Central memory CD8-positive, alpha-beta T cell (primary cell): ENCODE results near the gene HOXC5.

ENCODE experiments used
- ATAC-seq: fragments of 150-1000 bp; cut with Tn5 transposase; replicated peaks from 2 replicates; pipeline ENCODE4 v1.10.0; 2022; ENCODE audit warnings: mild to moderate bottlenecking, moderate FRiP score, moderate number of reproducible peaks; ENCODE audit not compliant: poor library complexity, severe bottlenecking; ENCODE audit errors: extremely low read depth
- DNase-seq, 2 donors: peaks; one replicate each; pipeline ENCODE4 v3.0.0; 2021; ENCODE audit warnings: low spot score in 2 of 2
- H3K27ac Mint-ChIP-seq: one replicate; pipeline ENCODE4 v1.8.0; 2022; ENCODE audit warnings: low read depth, mild to moderate bottlenecking, moderate library complexity, mixed read lengths
- H3K27me3 Mint-ChIP-seq: one replicate; pipeline ENCODE4 v1.8.0; 2022; ENCODE audit warnings: mixed read lengths
- H3K36me3 Mint-ChIP-seq: one replicate; pipeline ENCODE4 v1.8.0; 2022; ENCODE audit warnings: mild to moderate bottlenecking, moderate library complexity, mixed read lengths; ENCODE audit not compliant: insufficient read depth
- H3K4me1 Mint-ChIP-seq: one replicate; pipeline ENCODE4 v1.8.0; 2022; ENCODE audit warnings: mixed read lengths
- H3K4me3 Mint-ChIP-seq: one replicate; pipeline ENCODE4 v1.8.0; 2022; ENCODE audit warnings: mild to moderate bottlenecking, moderate library complexity, mixed read lengths
- H3K9me3 Mint-ChIP-seq: one replicate; pipeline ENCODE4 v1.8.0; 2022; ENCODE audit warnings: mixed read lengths

The HOXC5 gene

GRCh38 chr12:54005531-54005852 lies 27.4 kb upstream of the HOXC5 start:
- no peak overlapping the region for H3K27ac Mint-ChIP-seq
- H3K9me3 Mint-ChIP-seq = no peaks in the 10 kb centered on the region
- no peak overlapping the region for H3K4me3 Mint-ChIP-seq
- peaks cover 100% of the 10 kb centered on the region for H3K27me3 Mint-ChIP-seq
- peaks cover 32% of the 10 kb centered on the region for H3K4me1 Mint-ChIP-seq
- no peak for DNase-seq
- peaks cover 25% of the 10 kb centered on the region for H3K36me3 Mint-ChIP-seq
- no peak for ATAC-seq

- ATAC-seq = peak; percentile 70
- H3K4me1 Mint-ChIP-seq = peaks cover 35% of the 10 kb centered on the region
- peak; percentile 76 to 92 for DNase-seq
- no peaks in the 10 kb centered on the region for H3K9me3 Mint-ChIP-seq
- peaks cover 25% of the 10 kb centered on the region for H3K36me3 Mint-ChIP-seq
- peaks cover 100% of the 10 kb centered on the region for H3K27me3 Mint-ChIP-seq
- H3K27ac Mint-ChIP-seq = peak overlapping the region; percentile 32
- H3K4me3 Mint-ChIP-seq = peak overlapping the region; percentile 77
These were observed 26.8 kb upstream of the HOXC5 start for GRCh38 chr12:54005853-54006558.

GRCh38 chr12:54006559-54007220 lies 26.2 kb upstream of the HOXC5 start:
- peak overlapping the region; percentile 77 for H3K4me3 Mint-ChIP-seq

GRCh38 chr12:54007538-54008259 lies 25.2 kb upstream of the HOXC5 start:
- peaks cover 20% of the 10 kb centered on the region for H3K36me3 Mint-ChIP-seq
- DNase-seq (no peak), ATAC-seq (no peak)
- no peaks in the 10 kb centered on the region for H3K9me3 Mint-ChIP-seq
- H3K27me3 Mint-ChIP-seq = peaks cover 100% of the 10 kb centered on the region
- H3K27ac Mint-ChIP-seq = no peak overlapping the region
- peaks cover 40% of the 10 kb centered on the region for H3K4me1 Mint-ChIP-seq
- H3K4me3 Mint-ChIP-seq = peak overlapping the region; percentile 68

More at GRCh38 chr12:54006559-54007220, 26.2 kb upstream of the HOXC5 start:
- no peak for DNase-seq
- peaks cover 42% of the 10 kb centered on the region for H3K4me1 Mint-ChIP-seq
- no peak for ATAC-seq
- peak overlapping the region; percentile 32 for H3K27ac Mint-ChIP-seq
- H3K27me3 Mint-ChIP-seq = peaks cover 100% of the 10 kb centered on the region
- peaks cover 20% of the 10 kb centered on the region for H3K36me3 Mint-ChIP-seq
- H3K9me3 Mint-ChIP-seq = no peaks in the 10 kb centered on the region

GRCh38 chr12:54008260-54008552 lies 24.6 kb upstream of the HOXC5 start:
- Mint-ChIP-seq H3K36me3 (peaks cover 20% of the 10 kb centered on the region), H3K4me1 (peaks cover 40% of the 10 kb centered on the region), H3K27me3 (peaks cover 100% of the 10 kb centered on the region), H3K9me3 (no peaks in the 10 kb centered on the region), H3K4me3 (peak overlapping the region; percentile 68), H3K27ac (no peak overlapping the region)
- no peak for DNase-seq
- ATAC-seq = no peak

- Mint-ChIP-seq H3K4me3 (peak overlapping the region; percentile 68), H3K9me3 (no peaks in the 10 kb centered on the region), H3K27ac (peak overlapping the region; percentile 87), H3K27me3 (peaks cover 100% of the 10 kb centered on the region), H3K36me3 (peaks cover 24% of the 10 kb centered on the region), H3K4me1 (peaks cover 40% of the 10 kb centered on the region)
- ATAC-seq (peak; percentile 33), DNase-seq (no peak)
These were observed 23.4 kb upstream of the HOXC5 start for GRCh38 chr12:54009171-54010052.

- H3K36me3 Mint-ChIP-seq = peaks cover 27% of the 10 kb centered on the region
- H3K4me3 Mint-ChIP-seq = peak overlapping the region; percentile 68
- peaks cover 46% of the 10 kb centered on the region for H3K4me1 Mint-ChIP-seq
- no peak overlapping the region for H3K27ac Mint-ChIP-seq
- DNase-seq (no peak), ATAC-seq (no peak)
- H3K9me3 Mint-ChIP-seq = no peaks in the 10 kb centered on the region
- peaks cover 100% of the 10 kb centered on the region for H3K27me3 Mint-ChIP-seq
These were observed 22.5 kb upstream of the HOXC5 start for GRCh38 chr12:54010053-54010971.

- Mint-ChIP-seq H3K27ac (no peak overlapping the region), H3K36me3 (peaks cover 22% of the 10 kb centered on the region), H3K27me3 (peaks cover 95% of the 10 kb centered on the region), H3K4me3 (peak overlapping the region; percentile 4), H3K4me1 (peaks cover 40% of the 10 kb centered on the region), H3K9me3 (no peaks in the 10 kb centered on the region)
- ATAC-seq (no peak), DNase-seq (no peak)
These were observed 21.7 kb upstream of the HOXC5 start for GRCh38 chr12:54010972-54011664.

GRCh38 chr12:54011665-54012532 lies 21.0 kb upstream of the HOXC5 start:
- peaks cover 88% of the 10 kb centered on the region for H3K27me3 Mint-ChIP-seq

GRCh38 chr12:54012631-54013409 lies 20.0 kb upstream of the HOXC5 start:
- ATAC-seq = no peak
- H3K27ac Mint-ChIP-seq = no peak overlapping the region
- H3K9me3 Mint-ChIP-seq = no peaks in the 10 kb centered on the region

More at GRCh38 chr12:54011665-54012532, 21.0 kb upstream of the HOXC5 start:
- Mint-ChIP-seq H3K4me3 (no peak overlapping the region), H3K36me3 (peaks cover 19% of the 10 kb centered on the region), H3K9me3 (no peaks in the 10 kb centered on the region), H3K4me1 (peaks cover 36% of the 10 kb centered on the region), H3K27ac (no peak overlapping the region)
- DNase-seq = no peak
- no peak for ATAC-seq

More at GRCh38 chr12:54012631-54013409, 20.0 kb upstream of the HOXC5 start:
- no peak overlapping the region for H3K4me3 Mint-ChIP-seq
- DNase-seq = no peak
- H3K36me3 Mint-ChIP-seq = peaks cover 22% of the 10 kb centered on the region
- peaks cover 45% of the 10 kb centered on the region for H3K4me1 Mint-ChIP-seq
- H3K27me3 Mint-ChIP-seq = peaks cover 78% of the 10 kb centered on the region
